K562 (cell line): ENCODE measurements around the gene SENP3. TPM values are rescaled to one million over a fixed set of nuclear protein-coding genes. Genes with fewer than 3 reads are reported as not detected.

ENCODE experiments used
- ATAC-seq: fragments of 200-7000 bp; cut with Tn5 transposase; 3 replicates; pipeline ENCODE4 v1.9.1; 2020; ENCODE audit warnings: moderate library complexity
- BruUV-seq: library from RNA; stranded (reverse); fragments of 400-500 nt; replicated peaks from 2 replicates; lab custom pipeline; 2021; lab: Mats Ljungman, UMichigan
- CTCF ChIA-PET: fragments of 300-600 bp; formaldehyde crosslinking; extraction: SDS; loops from one replicate; lab custom pipeline; 2021; ENCODE audit warnings: low intra/inter-chr PET ratio; lab: Yijun Ruan, JAX
- POLR2A ChIA-PET: fragments of 300-600, 350-650 bp; sonication (Branson Sonifier 250); formaldehyde crosslinking; extraction: SDS; loops from one replicate; lab custom pipeline; 2021; ENCODE audit warnings: antibody characterized with exemption, inconsistent platforms; lab: Yijun Ruan, JAX
- DNase-seq, 4 experiments: peaks; one replicate each; pipeline versions ENCODE4 v3.0.0 to v3.0.0-alpha.2; 2011 to 2018; ENCODE audit warnings: low spot score in 3 of 4, mixed read lengths in 3 of 4; ENCODE audit errors: extremely low read depth in 1 of 4
- FAIRE-seq: peaks from 2 replicates; lab custom pipeline; 2011; peaks lifted over from hg19 to GRCh38; lab: Jason Lieb, UNC
- H2AFZ ChIP-seq: 2 replicates; pipeline ENCODE4 v1.6.0; 2011; ENCODE audit warnings: low read depth, low read length, control low read depth, inconsistent platforms
- H3K27ac ChIP-seq: fragments of 200-600 bp; 3 replicates; pipeline ENCODE4 v1.8.0; 2011; ENCODE audit warnings: low read depth, mild to moderate bottlenecking, control low read depth, inconsistent platforms, low read length, moderate library complexity, mixed read lengths; ENCODE audit errors: extremely low read depth
- H3K27me3 ChIP-seq, 2 experiments: fragments of 300-600 bp in 1 of 2; 2 replicates in 1 of 2; 3 replicates in 1 of 2; pipeline versions ENCODE4 v1.6.0 to v1.8.0; 2011; ENCODE audit warnings: inconsistent platforms in 2 of 2, low read length in 2 of 2, mild to moderate bottlenecking in 1 of 2, mixed read lengths in 1 of 2, moderate library complexity in 1 of 2; ENCODE audit not compliant: control insufficient read depth in 2 of 2, insufficient read depth in 2 of 2
- H3K36me3 ChIP-seq: fragments of 300-600 bp; 3 replicates; pipeline ENCODE4 v1.8.0; 2011; ENCODE audit warnings: mild to moderate bottlenecking, low read length, inconsistent platforms; ENCODE audit not compliant: control insufficient read depth, insufficient read depth
- H3K4me1 ChIP-seq, 2 experiments: fragments of 200-600 bp in 1 of 2; replicated peaks in 1 of 2; 2 replicates in 1 of 2; 3 replicates in 1 of 2; pipeline versions ENCODE4 v1.5.1 to v1.8.0; 2011; ENCODE audit warnings: inconsistent platforms in 2 of 2, low read length in 2 of 2, mild to moderate bottlenecking in 1 of 2, mixed read lengths in 1 of 2, moderate library complexity in 1 of 2; ENCODE audit not compliant: control insufficient read depth in 2 of 2, insufficient read depth in 2 of 2
- H3K4me2 ChIP-seq: 2 replicates; pipeline ENCODE4 v1.6.1; 2011; ENCODE audit warnings: low read length, control low read depth, inconsistent platforms, mixed read lengths; ENCODE audit not compliant: insufficient read depth
- H3K4me3 ChIP-seq: fragments of 200-600 bp; sonication (generic), shearing (Covaris generic); 2 replicates; pipeline ENCODE4 v1.5.1; 2016; ENCODE audit warnings: control low read depth, inconsistent platforms
- H3K79me2 ChIP-seq: fragments of 200-600 bp; 3 replicates; pipeline ENCODE4 v1.8.0; 2011; ENCODE audit warnings: low read length, inconsistent platforms; ENCODE audit not compliant: control insufficient read depth, insufficient read depth
- H3K9ac ChIP-seq, 2 experiments: 2 replicates each; pipeline versions ENCODE4 v1.6.0 to v1.6.1; 2011; ENCODE audit warnings: low read depth in 2 of 2, low read length in 2 of 2, control low read depth in 1 of 2, inconsistent platforms in 1 of 2, mild to moderate bottlenecking in 1 of 2, mixed read lengths in 1 of 2; ENCODE audit not compliant: insufficient read depth in 1 of 2
- H3K9me1 ChIP-seq: one replicate; pipeline ENCODE4 v1.6.0; 2011; ENCODE audit warnings: inconsistent platforms, mild to moderate bottlenecking, low read length, moderate library complexity; ENCODE audit not compliant: control insufficient read depth, insufficient read depth
- H3K9me3 ChIP-seq: replicated peaks from 2 replicates; pipeline ENCODE4 v1.5.1; 2011; ENCODE audit warnings: low read depth, low read length, inconsistent platforms; ENCODE audit not compliant: control insufficient read depth, insufficient read depth
- H4K20me1 ChIP-seq: replicated peaks from 2 replicates; pipeline ENCODE4 v1.6.1; 2011; ENCODE audit warnings: low read length, inconsistent platforms, mixed read lengths; ENCODE audit not compliant: control insufficient read depth, insufficient read depth
- YBX1 ChIP-seq: fragments of 450-650 bp; IDR thresholded peaks from 2 replicates; pipeline ENCODE4 v1.7.1; 2016; ENCODE audit warnings: mild to moderate bottlenecking
- ZC3H8 ChIP-seq: fragments of 450-650 bp; IDR thresholded peaks from 2 replicates; pipeline ENCODE4 v1.6.1; 2017
- ZFX ChIP-seq: sonication (generic); formaldehyde crosslinking; IDR thresholded peaks from 2 replicates; pipeline ENCODE4 v1.8.0; 2022; ENCODE audit warnings: mild to moderate bottlenecking, missing genetic modification reagents, moderate library complexity
- ZNF134 ChIP-seq: fragments of 250-450 bp; sonication (Bioruptor Pico); conservative IDR thresholded peaks from 2 replicates; pipeline ENCODE4 v1.4.0; 2020
- WGBS: fragments of 100-300 bp; shearing (Covaris generic); methylation state at CpG from one replicate; pipeline ENCODE4 v1.1.6; 2016; ENCODE audit warnings: low coverage, mixed read lengths; ENCODE audit not compliant: insufficient coverage; ENCODE audit errors: missing lambda C conversion rate; 5-methylcytosine and 5-hydroxymethylcytosine counted together
- in situ Hi-C: fragments of 300-500 bp; cut with MboI; formaldehyde crosslinking; loops from 4 replicates; pipeline ENCODE4 v1.15.0; 2018; ENCODE audit warnings: inconsistent platforms, mixed read lengths
- intact Hi-C: fragments of 100-400 bp; cut with micrococcal nuclease; formaldehyde crosslinking; loops from 2 replicates; pipeline ENCODE4 v1.14.2; 2022
- polyA plus RNA-seq, 8 experiments: library from polyadenylated mRNA; depleted of rRNA in 4 of 8; stranded (reverse) in 5 of 8; unstranded in 3 of 8; fragments of >200 nt; fragmentation: Nextera tagmentation in 2 of 8; fragmentation: Illumina TruSeq in 1 of 8; extraction: Ambion mirVana in 2 of 8; extraction: Trizol in 1 of 8; gene quantifications; 2 replicates each; pipeline versions ENCODE4 v1.2.1 to v1.2.3, GENCODE V29; 2011 to 2014; ENCODE audit warnings: inconsistent platforms in 1 of 8, missing spikeins in 1 of 8
- total RNA-seq, 7 experiments: library from RNA; depleted of rRNA in 6 of 7; stranded (reverse); fragments of >200 nt in 6 of 7; fragmentation: Illumina TruSeq in 2 of 7; extraction: Trizol in 2 of 7; gene quantifications; 2 replicates each; pipeline versions ENCODE4 v1.2.1 to v1.2.3, GENCODE V29; 2011 to 2021; ENCODE audit warnings: low replicate concordance in 1 of 7
- TF ChIP-seq, protein P1 (sequence below): sonication (generic); formaldehyde crosslinking; IDR thresholded peaks from 2 replicates; pipeline ENCODE4 v1.8.0; 2022; ENCODE audit warnings: mild to moderate bottlenecking, low read depth, missing genetic modification reagents
- TF ChIP-seq, protein P2 (sequence below): fragments of 450-650 bp; conservative IDR thresholded peaks from 2 replicates; pipeline ENCODE4 v1.6.1; 2016; ENCODE audit warnings: missing genetic modification characterization, low read depth, mild to moderate bottlenecking, control low read depth, missing compliant biosample characterization
- TF ChIP-seq, protein P3 (sequence below): sonication (generic); formaldehyde crosslinking; IDR thresholded peaks from 2 replicates; pipeline ENCODE4 v1.8.0; 2022; ENCODE audit warnings: mild to moderate bottlenecking, missing genetic modification reagents

The SENP3 gene
- total and polyA plus RNA-seq, 9 of the 15 experiments (the other 6 are each of a cell fraction or from before 2014, with no cell fraction given) = 0.63 to 102 (median 78.8) TPM

GRCh38 chr17:7557147-7557764, 4.5 kb upstream of the SENP3 start:
- ChIA-PET CTCF (no interaction called here), POLR2A (interaction anchor here (0.6 to 1.2 kb wide), 5 partner anchors 19 to 298 kb away, joined by 3 read pairs; no protein-coding TSS in a partner anchor)
- Histone ChIP-seq H3K4me3 (no peak overlapping the region), H3K27me3 (no peaks in the 10 kb centered on the region), H2AFZ (no peak overlapping the region), H3K9ac (peak overlapping the region in 1 of 2 experiments; percentile 20; a peak in 1 of 4 replicates), H3K4me2 (no peak overlapping the region), H3K36me3 (no peaks in the 10 kb centered on the region), H3K27ac (no peak overlapping the region), H3K79me2 (peaks cover 11% of the 10 kb centered on the region), H3K9me1 (no peaks in the 10 kb centered on the region), H4K20me1 (no peaks in the 10 kb centered on the region), H3K9me3 (no peaks in the 10 kb centered on the region), H3K4me1 (peaks cover 10 to 48% of the 10 kb centered on the region in 2 experiments; a peak in 4 of 5 replicates)
- intact Hi-C loops = no loop called here
- 70% methylated on average over 17 of the region's 19 CpGs for WGBS
- no peak for DNase-seq
- ATAC-seq = no peak
- in situ Hi-C loops = loop anchor here (10.0 to 25.0 kb wide), 2 partner anchors 202 to 520 kb away; partner anchors contain the start of genes KCTD11, SLC16A11, SLC16A13 and TMEM95
- FAIRE-seq = no peak
- TF ChIP-seq YBX1 = no peak
- no TSS peak for BruUV-seq

- peaks cover 18% of the 10 kb centered on the region for H3K79me2 ChIP-seq
- no peaks in the 10 kb centered on the region for H4K20me1 ChIP-seq
- no peak for DNase-seq
- no peaks in the 10 kb centered on the region for H3K9me3 ChIP-seq
- peak overlapping the region in 1 of 2 experiments; percentile 61; a peak in 2 of 4 replicates for H3K9ac ChIP-seq
- H3K4me1 ChIP-seq = peaks cover 14 to 52% of the 10 kb centered on the region in 2 experiments; a peak in 4 of 5 replicates
- no peaks in the 10 kb centered on the region for H3K27me3 ChIP-seq
- H3K4me3 ChIP-seq = no peak overlapping the region
- peak overlapping the region; percentile 53; the same call in 1 of the 2 replicates for H2AFZ ChIP-seq
- ATAC-seq = no peak
- no peak overlapping the region for H3K4me2 ChIP-seq
- ChIA-PET CTCF (no interaction called here), POLR2A (interaction anchor here (0.6 to 1.2 kb wide), 4 partner anchors 20 to 298 kb away, joined by 3 read pairs; no protein-coding TSS in a partner anchor)
- no peaks in the 10 kb centered on the region for H3K9me1 ChIP-seq
- H3K36me3 ChIP-seq = peaks cover under 1% of the 10 kb centered on the region; the same call in 1 of the 3 replicates
- no TSS peak for BruUV-seq
- H3K27ac ChIP-seq = no peak overlapping the region
- 65% methylated on average over 10 of the region's 21 CpGs for WGBS
- intact Hi-C loops (no loop called here), in situ Hi-C loops (loop anchor here (10.0 to 25.0 kb wide), 2 partner anchors 203 to 521 kb away; partner anchors contain the start of genes KCTD11, SLC16A11, SLC16A13 and TMEM95)
- no peak for FAIRE-seq
- 0 out of 2 replicates have a peak, but pooled peaks have one; percentile 28 for TF ChIP-seq ZNF134
- TF ChIP-seq ZC3H8 = no peak
- TF ChIP-seq, protein P1, sequence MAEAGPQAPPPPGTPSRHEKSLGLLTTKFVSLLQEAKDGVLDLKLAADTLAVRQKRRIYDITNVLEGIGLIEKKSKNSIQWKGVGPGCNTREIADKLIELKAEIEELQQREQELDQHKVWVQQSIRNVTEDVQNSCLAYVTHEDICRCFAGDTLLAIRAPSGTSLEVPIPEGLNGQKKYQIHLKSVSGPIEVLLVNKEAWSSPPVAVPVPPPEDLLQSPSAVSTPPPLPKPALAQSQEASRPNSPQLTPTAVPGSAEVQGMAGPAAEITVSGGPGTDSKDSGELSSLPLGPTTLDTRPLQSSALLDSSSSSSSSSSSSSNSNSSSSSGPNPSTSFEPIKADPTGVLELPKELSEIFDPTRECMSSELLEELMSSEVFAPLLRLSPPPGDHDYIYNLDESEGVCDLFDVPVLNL = no peak
- TF ChIP-seq ZFX (CRISPR knock-in tag) = peak; percentile 63
- TF ChIP-seq, protein P2, sequence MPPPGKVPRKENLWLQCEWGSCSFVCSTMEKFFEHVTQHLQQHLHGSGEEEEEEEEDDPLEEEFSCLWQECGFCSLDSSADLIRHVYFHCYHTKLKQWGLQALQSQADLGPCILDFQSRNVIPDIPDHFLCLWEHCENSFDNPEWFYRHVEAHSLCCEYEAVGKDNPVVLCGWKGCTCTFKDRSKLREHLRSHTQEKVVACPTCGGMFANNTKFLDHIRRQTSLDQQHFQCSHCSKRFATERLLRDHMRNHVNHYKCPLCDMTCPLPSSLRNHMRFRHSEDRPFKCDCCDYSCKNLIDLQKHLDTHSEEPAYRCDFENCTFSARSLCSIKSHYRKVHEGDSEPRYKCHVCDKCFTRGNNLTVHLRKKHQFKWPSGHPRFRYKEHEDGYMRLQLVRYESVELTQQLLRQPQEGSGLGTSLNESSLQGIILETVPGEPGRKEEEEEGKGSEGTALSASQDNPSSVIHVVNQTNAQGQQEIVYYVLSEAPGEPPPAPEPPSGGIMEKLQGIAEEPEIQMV (tag) = no peak
- TF ChIP-seq, protein P3, sequence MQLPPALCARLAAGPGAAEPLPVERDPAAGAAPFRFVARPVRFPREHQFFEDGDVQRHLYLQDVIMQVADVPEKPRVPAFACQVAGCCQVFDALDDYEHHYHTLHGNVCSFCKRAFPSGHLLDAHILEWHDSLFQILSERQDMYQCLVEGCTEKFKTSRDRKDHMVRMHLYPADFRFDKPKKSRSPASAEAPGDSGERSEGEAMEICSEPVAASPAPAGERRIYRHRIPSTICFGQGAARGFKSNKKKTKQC (CRISPR knock-in tag) = no peak
Measured at GRCh38 chr17:7557775-7558543, 3.8 kb upstream of the SENP3 start.
